Measurements from ENCODE around the gene INSM1. TPM values are rescaled to one million over a fixed set of nuclear protein-coding genes. Genes with fewer than 3 reads are reported as not detected.

The INSM1 gene
- total RNA-seq, 2 donors from 2014 or later: 0.35 to 0.73 TPM

DNA sequence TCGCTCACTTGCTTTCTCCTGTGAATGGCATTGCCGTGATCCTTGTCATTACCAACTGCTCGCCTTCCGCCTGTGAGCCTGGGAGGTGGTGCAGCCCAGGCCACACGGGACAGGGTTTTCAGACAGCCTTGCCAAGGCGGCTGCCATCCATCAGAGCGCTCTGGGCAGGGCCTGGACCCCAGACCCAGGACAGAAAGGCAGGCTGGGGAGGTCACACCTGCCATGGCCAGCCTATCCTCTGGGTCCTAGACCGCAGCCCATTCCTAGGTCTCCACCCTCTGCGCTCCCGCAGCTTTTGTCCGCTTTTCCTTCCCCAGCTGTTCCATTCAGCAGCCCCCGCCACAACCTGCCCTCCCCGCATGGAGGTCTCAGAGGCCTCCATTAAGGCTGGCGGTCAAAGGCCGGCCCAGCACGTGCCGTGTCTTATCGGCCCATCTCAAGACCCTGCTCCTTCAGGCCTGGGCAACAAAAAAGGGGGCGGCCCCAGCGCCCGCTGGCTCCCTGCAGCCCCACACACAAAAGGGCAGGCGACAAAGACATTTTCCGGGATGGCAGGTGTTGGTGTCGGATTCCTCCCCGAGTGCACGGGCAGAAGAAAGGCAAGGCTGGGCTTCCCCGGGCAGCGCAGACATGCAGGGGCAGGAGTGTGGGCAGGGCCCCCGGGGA lies 28.1 kb downstream of the INSM1 start:
- no peak overlapping the region for H3K4me3 Mint-ChIP-seq
- H3K36me3 ChIP-seq (ENCODE audit: control insufficient read depth, insufficient read depth, low read length): no peaks in the 10 kb centered on the region
- no peaks in the 10 kb centered on the region for H3K27me3 ChIP-seq (ENCODE audit: control insufficient read depth, insufficient read depth, low read length, poor library complexity, severe bottlenecking)
- no peaks in the 10 kb centered on the region for H3K27me3 Mint-ChIP-seq (ENCODE audit: insufficient read depth)
- H3K27ac ChIP-seq (ENCODE audit: low read depth, low read length): peak overlapping the region; percentile 81
- no peaks in the 10 kb centered on the region for H3K9me3 ChIP-seq (ENCODE audit: control insufficient read depth, low read length)
- H3K4me3 ChIP-seq (ENCODE audit: low read length): no peak overlapping the region
- TF ChIP-seq, protein P1, sequence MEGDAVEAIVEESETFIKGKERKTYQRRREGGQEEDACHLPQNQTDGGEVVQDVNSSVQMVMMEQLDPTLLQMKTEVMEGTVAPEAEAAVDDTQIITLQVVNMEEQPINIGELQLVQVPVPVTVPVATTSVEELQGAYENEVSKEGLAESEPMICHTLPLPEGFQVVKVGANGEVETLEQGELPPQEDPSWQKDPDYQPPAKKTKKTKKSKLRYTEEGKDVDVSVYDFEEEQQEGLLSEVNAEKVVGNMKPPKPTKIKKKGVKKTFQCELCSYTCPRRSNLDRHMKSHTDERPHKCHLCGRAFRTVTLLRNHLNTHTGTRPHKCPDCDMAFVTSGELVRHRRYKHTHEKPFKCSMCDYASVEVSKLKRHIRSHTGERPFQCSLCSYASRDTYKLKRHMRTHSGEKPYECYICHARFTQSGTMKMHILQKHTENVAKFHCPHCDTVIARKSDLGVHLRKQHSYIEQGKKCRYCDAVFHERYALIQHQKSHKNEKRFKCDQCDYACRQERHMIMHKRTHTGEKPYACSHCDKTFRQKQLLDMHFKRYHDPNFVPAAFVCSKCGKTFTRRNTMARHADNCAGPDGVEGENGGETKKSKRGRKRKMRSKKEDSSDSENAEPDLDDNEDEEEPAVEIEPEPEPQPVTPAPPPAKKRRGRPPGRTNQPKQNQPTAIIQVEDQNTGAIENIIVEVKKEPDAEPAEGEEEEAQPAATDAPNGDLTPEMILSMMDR (conservative IDR thresholded peaks at IDR 0.05): no peak
- WGBS, 2 experiments (ENCODE audit: insufficient coverage in 1 of 2, insufficient read length in 1 of 2): 87 to 88% methylated on average over 10 to 29 of the region's 29 CpGs
- H3K4me1 ChIP-seq (ENCODE audit: control insufficient read depth, insufficient read depth, low read length): no peaks in the 10 kb centered on the region
- no peak overlapping the region for H3K9ac ChIP-seq (ENCODE audit: extremely low read depth, low read length, poor library complexity, severe bottlenecking)
- peaks cover 5% of the 10 kb centered on the region for H3K36me3 Mint-ChIP-seq (ENCODE audit: low read depth)
- no peak overlapping the region for H3K27ac Mint-ChIP-seq
- no peak for DNase-seq
- no peaks in the 10 kb centered on the region for H3K4me1 Mint-ChIP-seq
- H3K9me3 Mint-ChIP-seq: no peaks in the 10 kb centered on the region

DNA sequence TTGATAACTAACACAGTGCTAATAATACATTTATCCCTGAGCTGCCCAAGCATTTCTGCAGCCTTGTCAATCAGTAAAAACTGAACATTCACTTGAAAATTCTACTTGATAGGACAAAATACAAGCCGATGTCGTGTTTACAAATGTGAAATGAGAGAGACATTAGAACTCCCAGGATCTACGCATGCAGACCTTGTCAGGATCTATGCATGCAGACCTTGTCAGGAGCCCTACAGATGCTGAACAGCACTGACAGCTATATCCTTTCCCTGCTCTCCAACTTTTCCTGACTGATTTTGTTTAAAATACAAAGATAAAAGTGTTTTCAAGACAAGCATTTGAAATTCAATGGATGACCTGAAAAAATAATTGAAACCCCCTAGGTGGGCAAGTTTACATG lies 28.9 kb downstream of the INSM1 start:
- TF ChIP-seq, protein P1 (conservative IDR thresholded peaks at IDR 0.05): no peak
- H3K27me3 ChIP-seq (ENCODE audit: control insufficient read depth, insufficient read depth, low read length, poor library complexity, severe bottlenecking): no peaks in the 10 kb centered on the region
- Mint-ChIP-seq H3K4me3 (no peak overlapping the region), H3K27me3 (ENCODE audit: insufficient read depth) (no peaks in the 10 kb centered on the region), H3K36me3 (ENCODE audit: low read depth) (peaks cover 5% of the 10 kb centered on the region), H3K27ac (no peak overlapping the region), H3K4me1 (no peaks in the 10 kb centered on the region), H3K9me3 (no peaks in the 10 kb centered on the region)
- 95 to 97% methylated on average over 3 of the region's 3 CpGs for WGBS, 2 experiments (ENCODE audit: insufficient coverage in 1 of 2, insufficient read length in 1 of 2)
- no peak overlapping the region for H3K9ac ChIP-seq (ENCODE audit: extremely low read depth, low read length, poor library complexity, severe bottlenecking)
- H3K9me3 ChIP-seq (ENCODE audit: control insufficient read depth, low read length): no peaks in the 10 kb centered on the region
- H3K27ac ChIP-seq (ENCODE audit: low read depth, low read length): peak overlapping the region; percentile 81
- no peak for DNase-seq
- no peak overlapping the region for H3K4me3 ChIP-seq (ENCODE audit: low read length)
- H3K36me3 ChIP-seq (ENCODE audit: control insufficient read depth, insufficient read depth, low read length): no peaks in the 10 kb centered on the region
- H3K4me1 ChIP-seq (ENCODE audit: control insufficient read depth, insufficient read depth, low read length): no peaks in the 10 kb centered on the region

DNA sequence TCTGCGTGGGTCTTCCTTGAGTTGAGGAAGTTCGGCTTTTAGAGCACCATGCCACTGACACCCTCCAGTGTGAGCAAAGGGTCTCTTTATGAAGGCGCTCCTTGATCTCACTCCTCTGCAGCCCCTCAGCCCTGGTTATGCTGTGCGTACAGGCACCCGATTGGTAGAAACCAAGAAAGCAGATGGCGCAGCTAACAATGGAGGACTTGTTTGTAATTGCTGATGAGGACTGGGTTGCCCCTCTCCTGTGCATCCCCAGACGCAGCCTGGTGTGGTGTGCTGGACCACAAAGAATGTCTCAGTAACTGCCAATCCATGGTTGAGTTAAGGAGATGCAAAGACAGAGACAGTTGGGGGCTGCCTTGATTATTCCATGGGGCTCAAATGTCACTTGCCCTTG lies 30.2 kb downstream of the INSM1 start:
- no peaks in the 10 kb centered on the region for H3K4me1 ChIP-seq (ENCODE audit: control insufficient read depth, insufficient read depth, low read length)
- H3K27ac ChIP-seq (ENCODE audit: low read depth, low read length): peak overlapping the region; percentile 73
- Mint-ChIP-seq H3K4me1 (no peaks in the 10 kb centered on the region), H3K4me3 (no peak overlapping the region), H3K9me3 (no peaks in the 10 kb centered on the region), H3K27ac (no peak overlapping the region), H3K27me3 (ENCODE audit: insufficient read depth) (no peaks in the 10 kb centered on the region), H3K36me3 (ENCODE audit: low read depth) (peaks cover under 1% of the 10 kb centered on the region)
- 96 to 100% methylated on average over 4 to 7 of the region's 7 CpGs for WGBS, 2 experiments (ENCODE audit: insufficient coverage in 1 of 2, insufficient read length in 1 of 2)
- no peaks in the 10 kb centered on the region for H3K9me3 ChIP-seq (ENCODE audit: control insufficient read depth, low read length)
- H3K9ac ChIP-seq (ENCODE audit: extremely low read depth, low read length, poor library complexity, severe bottlenecking): no peak overlapping the region
- TF ChIP-seq, protein P1 (conservative IDR thresholded peaks at IDR 0.05): no peak
- no peaks in the 10 kb centered on the region for H3K27me3 ChIP-seq (ENCODE audit: control insufficient read depth, insufficient read depth, low read length, poor library complexity, severe bottlenecking)
- H3K36me3 ChIP-seq (ENCODE audit: control insufficient read depth, insufficient read depth, low read length): no peaks in the 10 kb centered on the region
- H3K4me3 ChIP-seq (ENCODE audit: low read length): no peak overlapping the region
- no peak for DNase-seq
